GM18517 (cell line): Measurements from ENCODE around the gene GLP2R.

Experiments
- ATAC-seq: cut with Tn5 transposase; IDR thresholded peaks from one replicate; pipeline ENCODE4 v1.9.1; 2021; ENCODE audit warnings: mild to moderate bottlenecking, moderate library complexity; ENCODE audit not compliant: unreplicated experiment

Gene GLP2R

DNA sequence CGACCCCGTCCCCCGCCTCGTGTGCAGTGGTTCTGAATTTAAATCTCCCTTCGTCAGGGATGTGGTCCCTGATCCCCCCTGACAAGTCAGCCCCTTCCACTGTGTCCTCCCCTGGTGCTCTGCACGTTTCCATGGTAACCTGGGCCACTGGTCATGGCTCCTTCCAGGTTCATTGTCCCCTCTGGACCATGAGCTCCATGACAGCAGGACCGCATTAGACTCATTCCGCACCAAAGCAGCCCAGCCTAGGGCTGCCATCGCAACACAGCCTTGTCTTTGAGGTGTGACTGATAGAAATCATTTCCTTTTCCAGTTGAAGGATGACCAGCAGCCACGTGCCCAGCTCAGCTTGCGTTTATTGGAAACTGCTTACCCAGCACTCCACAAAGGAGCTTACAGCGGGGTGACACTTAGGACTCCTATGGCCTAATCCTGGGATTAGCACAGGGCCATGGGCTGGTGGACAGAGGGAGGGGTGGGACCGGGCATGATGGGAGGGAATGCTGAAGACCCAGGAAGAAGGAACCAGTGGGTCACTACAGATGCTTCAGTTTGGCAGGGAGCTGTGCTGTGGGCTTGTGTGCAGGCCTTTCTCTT lies 71.7 kb downstream of the GLP2R start:
- no peak for ATAC-seq

DNA sequence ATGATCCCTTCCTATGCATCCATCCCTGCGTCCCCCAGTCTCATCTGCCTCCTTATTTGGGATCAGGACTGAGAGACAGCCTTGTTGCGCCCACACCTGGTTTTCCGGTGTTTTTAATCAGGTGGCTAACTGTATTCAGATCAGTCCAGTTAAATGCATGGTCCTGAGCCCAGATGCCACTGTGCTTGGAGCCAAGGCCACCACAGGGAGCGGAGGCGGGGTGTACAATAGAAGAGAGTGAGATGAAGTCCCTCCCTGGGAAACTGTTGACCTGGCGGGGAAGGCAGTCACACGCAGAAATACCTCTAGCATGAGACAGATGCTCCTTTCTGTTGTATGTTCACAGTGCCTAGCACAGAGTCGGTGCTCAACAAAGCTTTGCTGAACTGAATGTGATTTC lies 73.1 kb downstream of the GLP2R start:
- ATAC-seq = no peak

- no peak for ATAC-seq
Measured at GRCh38 chr17:9899280-9900043, 73.7 kb downstream of the GLP2R start.

DNA sequence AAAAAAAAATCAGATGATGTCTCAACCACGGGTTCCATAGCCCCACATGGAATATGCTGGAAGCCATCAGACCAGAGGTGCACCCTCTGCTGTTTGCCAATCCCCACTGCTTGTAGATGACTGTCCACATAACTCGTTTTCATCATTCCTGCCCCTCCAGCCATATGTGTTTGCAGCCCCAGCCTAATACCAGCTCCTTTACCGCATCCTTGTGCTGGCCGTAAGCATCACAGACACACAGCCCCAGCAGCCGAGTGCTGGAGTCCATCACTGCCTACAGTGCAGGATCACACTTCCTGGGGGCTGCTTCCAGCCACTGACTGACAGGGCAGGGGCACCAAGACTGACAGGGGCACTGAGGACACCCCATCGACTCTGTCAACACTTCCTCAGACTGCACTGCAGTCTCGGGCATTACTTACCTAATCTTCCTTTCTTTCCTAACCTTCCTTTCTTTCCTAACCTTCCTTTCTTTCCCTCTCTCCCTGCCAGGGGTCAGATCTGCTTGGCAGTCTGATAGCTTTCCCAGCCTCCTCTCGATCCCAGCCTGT lies 74.4 kb downstream of the GLP2R start:
- ATAC-seq = no peak

DNA sequence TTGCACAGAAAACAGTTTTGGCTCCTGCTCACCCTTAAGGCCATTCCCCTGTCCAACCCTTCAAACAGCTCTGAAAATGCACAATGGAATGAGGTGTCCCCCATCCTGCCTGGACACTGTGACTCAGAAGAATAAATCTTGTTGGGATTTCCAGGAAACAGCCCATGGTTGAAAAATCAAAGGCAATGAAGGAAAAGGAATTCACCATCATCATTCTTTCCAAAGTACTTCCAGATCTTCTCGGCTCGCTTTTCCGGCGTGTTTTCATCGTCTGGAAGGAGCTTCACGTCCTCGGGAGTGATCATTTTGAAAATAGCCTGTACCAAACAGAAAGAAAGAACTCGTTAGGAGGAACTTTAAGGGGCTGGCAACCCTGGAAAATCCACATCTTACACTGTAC lies 75.1 kb downstream of the GLP2R start:
- no peak for ATAC-seq

DNA sequence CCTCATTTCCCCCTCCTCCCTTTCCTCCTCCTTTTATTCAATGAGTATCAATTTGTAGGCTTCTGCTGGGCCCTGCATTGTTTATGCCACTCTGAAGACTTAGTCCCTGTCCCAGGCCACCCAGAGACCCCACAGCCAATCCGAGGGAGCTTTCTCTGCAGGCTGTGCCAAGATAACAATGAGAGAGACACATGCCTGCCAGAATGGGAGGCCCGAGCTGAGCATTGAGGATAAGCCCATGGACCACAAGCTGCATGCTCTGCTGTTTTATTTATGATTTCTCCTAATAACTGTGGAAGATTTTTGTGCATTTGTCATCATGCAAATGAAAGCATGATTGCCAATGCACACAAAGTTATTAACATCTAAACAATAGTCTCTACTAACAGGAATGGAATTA lies 76.4 kb downstream of the GLP2R start:
- no peak for ATAC-seq

DNA sequence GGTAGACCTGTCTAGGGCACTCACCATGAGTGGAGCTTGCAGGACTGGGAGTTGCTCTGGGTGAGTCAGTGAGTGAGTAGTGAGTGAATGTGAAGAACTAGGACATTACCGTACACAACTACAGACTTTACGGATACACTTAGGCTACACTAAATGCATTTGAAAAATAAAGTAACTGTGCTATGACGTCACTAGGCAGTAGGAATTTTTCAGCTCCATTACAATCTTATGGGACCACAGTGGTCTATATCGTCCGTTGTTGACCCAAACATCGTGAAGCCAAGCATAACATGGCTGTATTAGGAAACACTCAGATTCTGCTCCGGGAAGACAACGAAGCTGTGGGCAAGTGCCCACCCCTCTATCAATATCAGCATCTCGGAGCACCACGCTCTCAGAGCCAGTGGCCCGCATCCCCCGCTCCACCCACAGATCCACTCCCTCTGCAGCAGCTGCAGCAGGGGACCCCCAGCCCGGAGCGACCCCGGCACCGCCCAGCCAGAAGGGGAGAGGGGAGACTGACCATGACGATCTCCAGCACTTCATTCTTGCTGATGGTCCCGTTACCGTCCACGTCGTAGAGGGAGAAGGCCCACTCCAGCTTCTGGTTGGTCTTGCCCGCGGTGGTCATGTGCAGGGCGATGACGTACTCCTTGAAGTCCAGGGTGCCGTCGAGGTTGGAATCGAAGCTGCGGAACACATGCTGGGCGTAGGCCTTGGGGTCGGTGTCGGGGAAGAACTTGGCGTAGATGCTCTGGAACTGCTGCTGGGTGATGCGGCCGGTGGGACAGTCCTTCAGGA lies 78.8 kb downstream of the GLP2R start:
- ATAC-seq = no peak

GRCh38 chr17:9905078-9905415 lies 79.3 kb downstream of the GLP2R start, which contains the start of gene RCVRN:
Gene RCVRN, minus strand, starts transcription at chr17:9905271. Its CDS starts 91 bp downstream, at chr17:9905180.
- no peak for ATAC-seq

- ATAC-seq = no peak
Measured at GRCh38 chr17:9905902-9906301, 80.2 kb downstream of the GLP2R start.

GRCh38 chr17:9906616-9907015 lies 80.9 kb downstream of the GLP2R start:
- no peak for ATAC-seq

DNA sequence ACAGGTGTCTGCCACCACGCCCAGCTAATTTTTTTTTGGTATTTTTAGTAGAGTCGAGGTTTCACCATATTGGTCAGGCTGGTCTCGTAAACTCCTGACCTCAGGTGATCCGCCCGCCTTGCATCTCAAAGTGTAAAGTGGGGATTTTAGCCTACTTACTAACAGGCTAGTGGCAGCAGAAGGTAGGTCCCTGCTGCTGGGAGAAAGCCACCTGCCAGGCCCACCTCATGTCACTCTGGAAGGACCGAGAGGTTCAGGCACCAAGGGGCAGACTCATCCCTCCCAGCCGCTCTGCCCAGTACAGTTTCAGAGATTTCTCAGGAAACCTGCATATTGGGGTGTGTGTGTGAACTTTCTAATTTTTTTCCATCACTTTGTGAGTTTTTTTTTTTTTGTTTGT lies 81.4 kb downstream of the GLP2R start:
- no peak for ATAC-seq

- ATAC-seq = no peak
Measured at GRCh38 chr17:9907883-9908648, 82.3 kb downstream of the GLP2R start.

DNA sequence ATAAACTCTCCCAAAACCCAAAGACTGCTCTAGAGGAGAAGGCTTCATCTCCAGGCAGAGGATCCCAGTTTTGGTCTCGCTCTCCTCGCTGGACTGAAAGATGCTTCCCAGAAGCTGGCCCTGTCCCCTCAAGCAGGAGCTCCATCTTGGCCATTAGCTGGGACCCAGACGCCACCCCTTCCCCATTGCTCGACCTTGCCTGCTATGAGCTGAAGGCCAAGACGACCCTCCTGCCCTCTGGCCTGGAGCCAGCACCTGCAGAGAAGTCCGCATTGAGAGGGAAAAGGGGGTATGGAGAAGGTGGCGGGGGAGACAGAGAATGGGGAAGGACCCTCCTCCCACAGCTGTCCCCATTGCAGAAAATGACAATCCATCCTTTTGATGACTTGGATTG lies 82.9 kb downstream of the GLP2R start:
- no peak for ATAC-seq

- ATAC-seq = no peak
Measured at GRCh38 chr17:9911089-9911488, 85.4 kb downstream of the GLP2R start.

DNA sequence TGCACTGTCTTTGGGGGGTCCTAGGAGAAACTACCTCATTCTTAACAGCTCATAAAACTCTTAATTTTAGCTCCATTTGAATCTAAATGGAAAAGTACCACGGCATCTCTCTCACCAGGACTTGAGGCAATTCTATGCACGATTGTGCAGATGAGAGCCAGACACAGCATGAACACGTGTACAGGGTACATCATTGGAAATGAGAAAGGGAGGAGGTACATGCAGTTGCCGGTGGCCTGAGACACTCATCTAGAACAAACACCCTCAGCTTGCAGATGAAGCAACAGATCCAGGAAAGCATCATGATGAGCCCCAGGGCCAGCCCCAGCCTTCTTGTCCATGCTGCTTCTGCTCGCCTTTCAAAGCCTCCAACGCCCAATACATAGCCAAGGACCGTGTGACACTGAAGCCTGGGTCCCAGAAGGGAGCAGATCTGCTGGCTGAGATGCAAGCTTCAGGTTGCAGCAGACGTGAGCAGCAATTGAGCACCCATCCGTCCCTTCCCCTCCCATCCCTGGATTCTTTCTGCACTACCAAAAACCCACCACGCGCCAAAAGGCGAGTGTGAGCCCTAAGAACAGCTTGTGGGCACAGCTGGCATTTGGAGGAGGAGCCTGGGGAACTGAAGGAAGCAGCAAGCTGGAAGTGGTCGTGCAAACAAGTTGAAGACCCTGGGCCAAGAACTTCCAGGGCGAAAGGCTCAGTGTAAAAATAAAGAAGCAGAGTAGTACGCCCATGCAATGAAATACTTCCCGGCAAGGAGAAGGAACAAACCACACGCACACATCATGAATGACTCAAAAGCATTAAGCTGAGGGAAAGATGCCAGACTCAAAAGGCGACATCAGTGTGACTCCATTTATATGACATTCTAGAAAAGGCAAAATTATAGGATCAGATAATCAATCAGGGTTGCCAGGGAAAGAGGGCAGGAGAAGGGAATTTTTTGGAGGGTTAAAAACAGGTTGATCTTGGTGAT lies 86.7 kb downstream of the GLP2R start:
- ATAC-seq = no peak

DNA sequence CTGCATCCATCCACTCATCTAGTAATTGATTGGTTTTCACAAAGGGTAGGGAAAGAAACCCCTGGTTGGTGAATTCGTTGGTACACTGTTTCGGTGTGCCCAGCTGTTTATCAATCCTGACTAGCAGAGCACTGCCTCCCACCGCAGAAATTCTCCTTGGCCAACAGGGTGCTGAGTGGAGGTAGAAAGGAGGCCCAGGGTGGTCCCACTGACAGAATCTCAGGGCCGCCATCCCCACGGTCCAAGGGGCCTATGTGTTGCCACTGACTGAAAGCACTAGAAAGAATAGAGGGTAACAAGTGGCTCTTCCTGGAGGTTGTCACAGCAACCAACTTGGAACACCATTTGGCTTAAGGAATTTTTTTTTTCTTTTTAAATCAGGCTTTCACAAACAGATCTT lies 87.8 kb downstream of the GLP2R start:
- no peak for ATAC-seq

DNA sequence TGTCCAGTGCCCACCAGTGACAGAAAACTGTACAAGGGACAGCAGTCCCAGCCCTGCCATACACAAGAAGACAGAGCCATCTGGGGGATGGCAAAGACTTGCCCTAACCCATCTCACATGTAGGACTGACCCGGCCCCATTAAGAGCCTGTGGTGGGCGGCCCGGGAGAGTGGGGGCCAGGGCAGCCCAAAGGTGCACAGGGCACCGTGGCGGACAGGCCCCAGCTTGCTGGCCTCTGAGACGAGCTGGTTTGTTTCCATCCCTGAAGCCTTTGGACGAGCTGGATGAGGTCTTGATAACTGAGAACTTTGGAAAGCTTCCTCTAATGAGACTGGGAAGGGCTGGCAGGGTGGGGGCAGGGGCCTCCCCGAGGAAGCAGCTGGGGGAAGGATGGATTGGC lies 90.4 kb downstream of the GLP2R start:
- no peak for ATAC-seq

- no peak for ATAC-seq
Measured at GRCh38 chr17:9917131-9917530, 91.4 kb downstream of the GLP2R start.

- ATAC-seq = no peak
Measured at GRCh38 chr17:9917801-9918200, 92.1 kb downstream of the GLP2R start.

- ATAC-seq = no peak
Measured at GRCh38 chr17:9918352-9918751, 92.6 kb downstream of the GLP2R start.
